Activated CD8-positive, alpha-beta memory T cell treated with anti-CD3 and anti-CD28 coated beads, Interleukin-2, amount 50 U/mL, for 24 hours (primary cell): Measurements from ENCODE around the gene CEP135.

ENCODE experiments used
- DNase-seq: peaks from one replicate; pipeline ENCODE4 v3.0.0-alpha.2; 2020; ENCODE audit errors: extremely low read depth

CEP135 gene

DNA sequence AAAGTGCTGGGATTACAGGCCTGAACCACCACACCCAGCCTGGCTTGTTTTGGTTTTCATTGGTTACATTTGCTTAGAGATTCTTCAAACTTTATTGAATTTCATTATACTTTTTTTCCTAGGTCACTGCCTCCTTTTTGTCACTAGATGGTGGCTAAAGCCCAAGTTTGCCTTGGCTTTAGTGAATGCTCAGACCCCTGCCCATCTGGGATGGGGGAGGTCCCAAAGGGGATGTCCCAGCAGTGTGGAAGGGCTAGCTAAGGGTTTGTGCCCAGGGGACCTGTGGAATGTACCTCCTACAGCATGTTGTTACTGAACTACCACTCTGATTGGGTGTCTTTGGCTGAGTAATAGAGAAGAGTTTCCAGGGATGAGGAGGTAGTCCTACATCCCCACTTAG, 58.4 kb downstream of the CEP135 start:
- DNase-seq, result no peak

DNA sequence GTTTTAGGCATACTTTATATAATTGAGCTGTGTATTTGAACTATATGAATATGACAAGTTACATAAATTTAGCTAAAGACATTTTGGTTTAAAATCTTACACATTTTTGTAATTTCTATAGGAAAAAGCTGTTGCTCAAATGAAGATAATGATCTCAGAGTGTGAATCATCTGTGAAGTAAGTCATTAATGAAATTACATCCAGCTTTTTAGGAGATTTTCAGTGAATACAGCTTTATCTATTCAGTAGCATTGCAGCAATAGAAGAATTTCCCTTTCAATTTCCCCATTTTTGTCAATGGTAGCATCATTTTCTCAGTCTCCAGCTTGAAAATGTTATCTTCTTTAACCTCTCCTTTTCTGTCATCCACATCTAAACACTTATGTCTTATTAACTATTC, 59.5 kb downstream of the CEP135 start:
- DNase-seq, result no peak

DNA sequence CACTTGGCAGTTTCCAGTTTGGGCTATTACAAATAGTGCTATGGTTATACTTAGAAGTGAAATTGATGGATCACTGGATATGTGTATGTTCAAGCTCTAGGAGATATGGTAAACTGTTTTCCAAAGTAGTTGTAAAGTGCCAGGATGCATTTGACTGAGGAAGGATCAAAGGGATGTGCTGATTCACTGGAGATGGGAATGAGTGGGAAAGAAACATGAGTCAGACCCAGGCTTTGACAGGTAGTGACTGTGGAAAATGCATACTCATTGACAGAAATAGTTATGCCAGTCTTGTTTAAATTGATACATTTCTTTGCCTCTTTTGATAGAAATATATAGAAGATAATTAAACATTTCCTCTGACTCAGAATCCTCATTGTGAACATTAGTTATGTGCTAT, 77.9 kb downstream of the CEP135 start:
- DNase-seq, result no peak

DNA sequence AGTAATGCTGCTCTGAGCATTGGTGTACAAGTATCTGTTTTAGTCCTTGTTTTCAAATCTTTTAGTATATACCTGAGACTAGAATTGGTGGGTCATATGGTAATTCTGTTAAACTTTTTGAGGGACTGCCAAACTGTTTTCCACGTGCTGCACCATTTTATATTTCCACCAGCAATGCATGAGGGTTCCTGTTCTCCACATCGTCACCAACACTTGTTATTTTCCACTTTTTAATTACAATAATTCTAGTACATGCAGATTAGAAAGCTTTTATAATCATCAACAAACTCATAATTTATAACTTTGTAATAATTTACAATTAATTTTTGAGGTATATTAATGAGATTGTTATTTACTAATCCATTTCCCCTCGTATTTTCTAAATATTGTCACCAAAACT, 79.4 kb downstream of the CEP135 start:
- DNase-seq, result no peak

DNA sequence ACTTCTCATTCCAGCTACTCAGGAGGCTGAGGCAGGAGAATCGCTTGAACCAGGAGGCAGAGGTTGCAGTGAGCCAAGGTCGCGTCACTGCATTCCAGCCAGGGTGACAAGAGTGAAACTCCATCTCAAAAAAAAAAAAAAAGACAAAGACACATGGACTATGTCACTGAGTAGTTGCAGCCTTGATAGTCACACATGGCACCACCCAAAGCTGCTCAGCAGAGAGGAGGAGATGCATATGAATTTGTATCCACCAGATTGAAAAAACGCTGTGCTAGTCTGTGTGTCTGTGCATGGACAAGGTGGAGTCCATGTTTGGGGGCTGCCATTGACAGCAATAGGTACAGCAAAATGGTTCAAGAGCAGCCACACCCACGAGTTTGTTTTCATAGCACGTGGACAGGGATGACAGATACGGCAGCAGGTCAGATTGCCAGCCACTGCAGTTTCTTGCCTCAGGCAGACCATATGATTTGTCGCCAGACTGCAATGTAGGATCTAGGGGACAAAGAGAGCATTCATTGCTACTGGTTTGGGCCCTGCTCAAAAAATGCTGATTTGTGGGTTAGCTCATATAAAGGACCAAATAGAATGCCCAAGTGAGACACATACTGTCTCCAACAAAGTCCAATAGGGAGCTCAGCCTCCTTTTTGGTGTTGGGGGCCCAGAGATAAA, 89.9 kb downstream of the CEP135 start:
- no peak for DNase-seq

DNA sequence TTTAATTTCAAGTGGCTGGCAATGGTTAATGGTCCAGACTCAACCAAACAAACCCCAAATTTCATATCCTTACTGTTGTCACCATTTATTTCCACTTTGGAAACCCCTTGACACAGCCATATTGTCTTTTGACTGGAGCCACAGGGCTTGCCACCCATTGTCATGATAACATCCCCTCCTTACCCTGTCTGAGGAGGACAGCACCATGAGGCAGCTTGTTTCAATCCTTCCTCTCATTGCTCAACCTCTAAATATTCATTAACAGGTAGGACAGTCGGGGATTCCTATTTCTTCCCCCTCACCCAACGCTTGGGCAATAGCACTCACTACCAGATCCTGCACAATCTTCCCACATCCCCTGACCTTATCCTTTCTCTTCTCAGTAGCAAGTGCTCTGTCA, 92.1 kb downstream of the CEP135 start:
- no peak for DNase-seq

DNA sequence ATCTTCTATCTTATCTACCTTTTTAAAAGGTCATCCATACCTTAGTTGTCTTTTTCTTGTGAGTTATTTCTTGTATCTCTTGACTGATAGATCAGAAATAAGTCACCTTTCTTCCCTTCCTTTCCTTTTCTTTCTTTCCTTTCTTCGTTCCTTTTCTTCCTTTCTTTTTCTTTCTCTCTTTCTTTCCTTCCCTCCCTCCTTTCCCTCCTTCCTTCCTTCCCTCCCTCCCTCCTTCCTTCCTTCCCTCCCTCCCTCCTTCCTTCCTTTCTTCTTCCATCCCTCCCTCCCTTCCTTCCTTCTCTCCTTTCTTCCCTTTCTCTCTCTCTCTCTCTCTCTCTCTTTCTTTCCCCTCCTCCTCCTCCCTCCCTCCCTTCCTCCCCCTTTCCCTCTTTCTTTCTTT, 93.5 kb downstream of the CEP135 start:
- no peak for DNase-seq

DNA sequence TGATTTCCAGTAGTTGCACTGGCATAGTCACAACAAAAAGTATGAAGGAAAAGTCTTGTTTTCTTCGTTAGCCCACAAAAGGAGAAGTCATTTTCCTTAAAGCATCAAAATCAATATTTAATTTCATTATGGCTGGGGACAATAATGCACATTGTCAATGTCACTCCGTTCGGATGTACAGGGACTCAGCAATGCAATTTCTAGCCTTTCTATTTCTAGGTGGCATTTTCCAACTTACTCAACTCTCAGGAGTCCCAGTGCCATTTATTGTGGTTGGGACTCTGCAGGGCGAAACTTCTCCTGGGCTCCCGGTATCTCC, 99.6 kb downstream of the CEP135 start:
- DNase-seq, result no peak

DNA sequence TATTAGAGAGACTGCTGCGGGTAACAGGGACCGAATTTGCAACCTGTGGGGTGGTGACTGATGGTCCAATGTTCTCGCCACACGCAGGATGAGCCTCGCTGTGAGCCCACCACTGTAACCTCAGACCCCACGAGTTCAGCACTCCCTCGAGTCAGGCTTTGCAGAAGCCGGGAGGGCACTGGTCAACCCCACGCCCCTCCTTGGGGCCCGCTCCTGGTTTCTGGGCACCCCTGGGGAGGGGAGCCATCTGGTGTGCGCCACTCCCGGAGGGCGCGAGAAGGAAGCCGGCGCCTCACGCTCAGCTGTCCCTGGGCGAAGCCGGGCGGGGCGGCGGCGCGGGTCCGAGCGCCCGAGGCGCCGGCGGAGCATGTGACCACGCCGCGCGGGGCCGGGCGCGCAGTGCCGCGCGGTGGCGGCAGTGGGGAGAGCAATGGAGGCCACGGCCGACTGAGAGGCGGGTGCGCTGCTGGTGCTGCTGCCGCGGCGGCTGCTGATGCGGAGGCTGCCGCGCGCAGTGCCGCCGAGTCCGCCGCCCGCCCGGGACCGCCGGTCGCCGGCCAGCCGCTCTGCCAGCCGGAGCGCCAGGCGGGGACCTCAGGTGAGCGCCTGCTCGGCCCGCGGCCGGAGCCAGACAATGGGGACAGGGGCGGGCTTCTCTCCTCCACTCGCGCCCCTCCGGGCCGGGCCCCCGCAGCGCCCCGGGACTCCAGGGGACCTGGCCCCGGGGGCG, 100.1 kb downstream of the CEP135 start:
- DNase-seq, result no peak

DNA sequence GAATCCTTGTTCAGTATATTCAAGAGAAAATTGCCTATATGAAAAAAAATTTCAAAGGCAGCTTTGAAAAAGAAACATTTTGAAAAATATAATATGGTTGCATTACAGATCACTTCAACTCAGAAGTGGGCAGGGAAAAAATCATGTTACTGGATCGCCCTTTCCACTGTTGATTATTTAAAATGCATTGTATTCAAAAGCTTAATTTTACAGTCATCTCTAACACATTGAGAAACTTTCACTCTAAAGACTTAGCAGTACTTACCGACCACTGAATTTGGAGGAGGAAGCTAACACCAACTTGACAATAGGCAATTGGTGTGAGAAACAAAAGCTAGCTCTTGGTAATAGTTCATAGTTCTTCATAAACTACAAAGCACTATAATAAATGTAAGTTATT, 101.9 kb downstream of the CEP135 start:
- no peak for DNase-seq

DNA sequence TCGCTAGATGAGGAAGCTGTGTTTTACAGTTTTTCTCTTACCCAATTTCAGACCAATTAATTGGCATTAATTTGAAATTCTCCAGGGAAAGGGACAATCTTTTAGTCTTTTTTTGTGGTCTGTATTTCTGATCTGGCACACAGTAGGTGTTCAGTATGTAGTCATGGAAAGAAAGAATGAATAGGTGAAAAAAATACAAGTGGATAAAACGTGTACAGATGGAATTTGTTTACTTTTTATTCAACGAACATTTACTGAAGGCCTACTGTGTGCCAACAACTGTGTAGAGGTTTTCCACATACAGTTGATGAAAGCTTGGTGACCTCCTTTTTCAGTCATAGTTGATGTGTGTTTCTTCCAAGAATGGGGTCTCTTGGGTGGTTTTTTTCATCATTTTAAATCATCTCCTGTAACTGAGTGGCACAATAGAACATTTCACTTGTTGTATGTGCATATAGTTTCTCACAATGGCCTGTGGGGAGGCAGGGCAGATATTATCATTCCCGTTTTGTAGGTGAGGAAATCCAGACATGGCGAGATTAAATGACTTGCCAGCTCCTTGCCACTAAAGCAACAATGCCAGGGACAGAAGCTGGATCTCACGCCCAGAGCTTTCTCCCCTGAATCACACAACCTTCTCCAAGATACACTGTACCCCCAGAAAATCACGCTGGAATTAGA, 102.4 kb downstream of the CEP135 start:
- no peak for DNase-seq

DNA sequence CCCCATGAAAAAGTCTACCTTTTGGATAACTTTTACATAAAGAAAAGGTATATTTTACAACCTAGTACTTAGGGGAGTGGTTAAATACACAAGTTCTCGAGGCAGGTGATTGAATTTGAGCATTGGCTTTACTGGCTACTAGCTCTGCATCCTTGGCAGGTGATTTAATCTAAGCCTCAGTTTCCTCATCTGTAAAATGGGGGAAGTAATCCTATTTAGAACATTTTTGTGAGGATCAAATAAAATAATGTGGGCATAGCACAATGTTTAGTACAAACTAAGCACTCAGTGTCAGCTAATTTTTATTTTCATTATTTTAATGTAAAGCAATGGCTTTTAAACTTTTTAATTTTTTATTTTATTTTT, 102.9 kb downstream of the CEP135 start:
- DNase-seq, result no peak

DNA sequence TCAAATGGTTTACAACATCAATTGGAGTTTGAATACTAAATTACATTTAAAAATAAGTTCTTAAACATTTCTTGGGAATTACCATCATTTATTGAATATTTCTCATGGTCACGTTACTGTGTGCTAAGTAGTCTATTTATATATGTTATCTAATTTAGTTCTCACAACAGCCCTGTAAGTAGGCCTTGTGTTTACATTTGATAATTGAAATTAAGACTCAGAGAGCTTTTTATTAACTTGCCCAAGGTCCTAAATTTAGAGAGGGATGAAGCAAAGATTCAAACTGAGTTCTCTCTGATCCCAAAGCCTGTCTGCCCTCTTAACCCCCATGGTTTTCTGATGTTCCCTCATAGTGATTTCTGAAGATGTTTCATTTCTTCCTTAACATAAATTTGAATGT, 103.7 kb downstream of the CEP135 start:
- no peak for DNase-seq

DNA sequence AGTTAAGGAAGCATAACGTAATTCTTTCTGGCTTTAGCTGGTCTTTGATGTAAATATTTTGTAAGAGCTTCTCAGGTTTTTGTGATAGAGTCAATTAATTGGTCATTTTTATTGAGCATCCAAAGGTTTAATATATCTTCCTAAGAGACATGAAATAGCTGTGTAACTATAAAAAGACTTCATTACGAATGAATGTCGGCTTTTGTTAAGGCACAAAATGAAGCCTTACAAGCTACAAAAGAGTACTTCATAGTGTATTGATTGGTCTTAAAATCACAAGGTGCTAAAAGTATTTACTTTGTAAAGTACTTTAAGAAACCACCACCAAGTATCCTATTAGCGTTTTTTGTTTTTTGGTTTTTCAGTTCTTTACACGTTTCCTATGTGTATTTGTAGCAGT, 104.2 kb downstream of the CEP135 start:
- no peak for DNase-seq

DNA sequence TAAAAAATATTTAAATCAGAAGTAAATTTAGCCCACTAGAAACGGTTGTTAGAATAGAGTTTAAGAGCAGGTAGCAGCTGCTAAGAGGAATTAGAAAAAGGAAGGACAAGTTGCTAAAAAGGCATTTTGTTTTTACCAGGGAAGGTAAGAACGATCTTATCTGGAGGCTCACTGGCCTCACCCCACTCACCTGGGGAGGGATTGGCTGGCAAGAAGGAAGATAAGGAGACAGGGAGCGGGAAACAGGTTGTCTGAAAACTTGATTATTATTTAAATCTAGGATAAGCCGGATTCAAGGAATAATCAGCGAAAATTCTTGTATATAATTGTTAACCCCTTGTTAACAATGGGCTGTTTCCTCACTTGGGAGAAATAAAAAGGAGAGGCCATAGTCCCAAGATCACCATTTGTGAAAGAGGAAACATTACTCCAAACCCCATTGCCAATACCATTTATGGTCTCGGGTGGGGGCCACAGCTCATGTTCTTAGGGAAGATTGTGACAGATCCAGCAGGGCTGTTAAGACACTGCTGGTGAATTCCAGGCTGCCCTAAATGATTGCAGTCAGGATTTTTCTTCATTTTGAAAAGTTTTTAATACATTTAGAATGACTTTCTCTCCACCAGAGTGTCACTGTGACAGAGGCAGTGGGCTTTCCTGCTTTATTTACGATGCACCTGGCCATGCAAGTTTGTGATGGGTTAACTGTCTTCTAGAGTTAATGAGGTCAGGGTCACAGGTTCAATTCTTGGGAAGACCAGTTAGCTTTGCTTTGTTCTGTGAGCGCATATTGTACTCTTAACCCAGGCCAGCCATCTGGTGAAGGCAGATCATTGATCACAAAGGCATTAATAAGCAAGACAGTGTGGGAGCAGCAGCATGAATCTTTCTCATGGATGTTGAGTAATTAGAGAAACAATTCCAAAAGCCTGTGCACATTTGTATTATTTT, 106.6 kb downstream of the CEP135 start:
- DNase-seq, result no peak

DNA sequence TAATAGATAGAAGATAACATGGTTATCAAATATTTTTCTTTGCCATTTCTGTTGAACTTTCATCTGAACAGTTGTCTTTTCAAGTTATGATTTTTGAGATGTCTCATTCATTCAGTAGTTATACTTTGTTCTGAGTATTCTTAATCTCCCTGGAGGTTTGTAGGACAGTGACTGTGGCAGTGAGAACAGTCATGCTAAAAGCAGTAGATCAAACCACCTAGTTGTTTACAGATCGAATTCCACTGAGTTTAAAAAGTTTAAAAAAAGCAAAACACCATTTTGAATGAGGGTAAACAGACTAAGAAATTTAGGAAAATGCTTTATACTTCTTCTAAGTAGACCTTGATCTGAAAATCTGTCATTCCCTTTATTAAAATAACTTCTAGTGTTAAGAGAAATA, 107.2 kb downstream of the CEP135 start:
- no peak for DNase-seq

DNA sequence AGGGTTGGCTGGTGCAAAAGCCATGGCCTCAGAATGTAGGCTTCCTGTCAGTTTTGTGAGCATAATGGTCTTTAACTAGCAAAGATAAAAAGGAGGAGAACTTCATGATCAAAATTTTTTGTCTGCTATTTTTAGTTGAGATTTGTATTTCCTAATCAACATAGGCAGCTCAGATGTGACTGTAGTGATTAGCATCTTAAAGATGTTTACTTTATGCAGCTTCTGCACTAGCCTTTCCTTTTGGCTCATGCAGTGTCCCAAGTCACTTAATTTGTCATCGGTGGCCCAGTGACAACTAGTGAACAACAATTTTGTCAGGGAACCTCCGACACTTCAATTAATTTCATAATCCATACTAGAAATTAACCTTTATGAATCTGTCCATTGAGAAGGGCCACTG, 109.8 kb downstream of the CEP135 start:
- no peak for DNase-seq

DNA sequence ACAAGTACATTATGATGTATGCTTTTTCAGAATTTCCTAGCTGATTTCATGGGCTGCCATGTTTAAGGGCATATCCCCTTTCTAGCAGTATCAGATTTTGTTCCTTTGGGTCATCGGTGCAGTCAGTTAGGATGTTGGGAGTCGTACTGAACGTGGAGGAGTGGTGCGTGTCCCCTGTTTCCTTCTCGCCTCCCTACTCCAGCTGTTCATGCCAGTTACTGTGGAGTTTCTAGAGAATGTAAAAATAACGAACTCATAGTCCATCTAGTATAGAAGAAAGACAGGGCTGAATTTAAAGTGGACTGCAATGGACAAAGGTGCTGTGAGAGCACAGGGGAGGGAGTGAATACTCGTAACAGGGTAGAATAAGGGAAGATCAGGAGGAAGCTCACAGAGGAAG, 111.3 kb downstream of the CEP135 start:
- no peak for DNase-seq

DNA sequence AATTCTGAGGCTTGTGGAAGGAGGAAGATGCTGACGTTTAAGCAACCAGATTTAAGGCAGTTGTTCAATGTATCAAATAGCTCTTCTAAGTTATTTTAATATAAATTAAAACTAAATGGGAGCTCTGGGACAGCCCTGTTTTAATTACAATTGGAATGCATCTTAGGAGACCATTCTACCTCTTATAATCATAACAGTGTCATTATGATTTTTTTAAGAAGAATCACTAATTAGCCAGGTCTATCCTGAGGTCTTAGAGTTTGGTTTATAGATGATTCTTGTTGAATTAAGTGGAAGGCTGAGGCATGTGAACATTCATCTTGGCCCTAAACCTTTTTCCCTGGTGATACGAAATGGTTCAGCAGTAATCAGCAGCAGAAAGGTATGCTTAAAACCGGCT, 113.4 kb downstream of the CEP135 start:
- DNase-seq, result no peak

DNA sequence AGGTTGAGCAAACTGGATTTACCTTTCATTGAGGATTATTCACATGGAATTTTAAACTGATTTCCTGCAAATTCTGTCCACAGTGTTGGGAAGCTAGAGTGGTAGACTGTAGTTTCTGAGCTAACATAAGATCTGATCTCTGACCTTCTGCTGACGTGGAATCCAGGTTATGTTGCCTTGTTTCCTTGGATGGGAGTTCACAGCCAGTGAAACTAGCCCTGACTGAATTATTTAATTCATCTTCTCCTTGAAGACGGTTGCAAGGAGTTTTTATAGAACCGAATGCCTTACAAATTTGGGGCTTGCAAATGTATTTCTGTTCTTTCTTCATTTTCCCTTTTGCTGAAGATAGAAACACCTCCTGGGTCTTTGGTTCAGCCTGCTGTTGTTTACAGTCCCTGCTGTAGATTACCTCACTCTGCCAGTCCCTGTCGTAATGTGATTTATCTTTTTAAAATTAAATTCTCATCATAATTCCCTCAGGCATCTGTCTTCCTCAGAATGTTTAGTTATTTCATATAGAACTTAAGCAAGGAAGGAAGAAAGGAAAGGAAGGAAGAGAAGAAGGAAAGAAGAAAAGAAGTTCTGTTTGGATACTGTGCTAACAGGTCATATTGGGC, 113.9 kb downstream of the CEP135 start:
- DNase-seq, result no peak

DNA sequence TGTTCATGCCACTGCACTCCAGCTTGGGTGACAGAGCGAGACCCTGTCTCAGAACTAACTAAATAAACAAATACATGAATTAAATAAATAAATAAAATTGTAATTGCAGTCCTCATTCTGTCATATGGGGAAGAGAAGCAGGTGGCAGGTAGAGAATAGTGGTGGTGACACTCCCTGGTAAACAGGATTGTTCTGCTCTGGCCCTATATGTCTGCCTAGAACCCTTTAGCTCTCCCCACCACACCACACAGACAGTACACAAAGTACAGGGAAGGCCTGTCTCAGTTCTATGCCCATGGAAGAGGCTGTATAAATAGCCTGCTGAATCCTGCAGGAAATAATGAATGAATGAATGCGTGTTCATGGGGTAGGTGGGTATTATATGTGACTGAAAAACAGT, 117.7 kb downstream of the CEP135 start:
- DNase-seq, result no peak

DNA sequence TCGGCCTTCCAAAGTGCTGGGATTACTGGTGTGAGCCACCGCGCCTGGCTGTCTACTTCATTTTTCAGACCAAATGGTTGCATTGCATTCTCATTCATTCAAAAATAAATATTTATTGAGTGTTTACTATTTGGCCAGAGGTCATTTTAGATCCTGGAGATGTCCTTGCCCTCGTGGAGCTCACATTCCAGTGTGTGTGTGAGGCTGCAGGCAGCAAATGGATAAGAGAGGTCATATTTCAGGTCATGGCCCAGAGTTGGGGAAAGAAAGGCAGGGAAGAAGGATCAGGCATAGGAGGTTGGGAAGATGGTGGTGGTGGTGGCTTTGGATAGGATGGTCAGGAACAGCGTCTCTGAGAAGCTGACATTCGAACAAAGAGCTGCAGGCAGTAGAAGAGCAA, 119.1 kb downstream of the CEP135 start:
- no peak for DNase-seq
